H9 (cell line): ENCODE measurements around the gene DTNBP1. TPM values are rescaled to one million over a fixed set of nuclear protein-coding genes. Genes with fewer than 3 reads are reported as not detected.

Source experiments
- DNase-seq: peaks from one replicate; pipeline ENCODE4 v3.0.0-alpha.2; 2017
- H2AFZ ChIP-seq: one replicate; pipeline ENCODE4 v1.6.1; 2013; ENCODE audit warnings: mild to moderate bottlenecking, low read length, control low read depth, moderate library complexity
- H2AK5ac ChIP-seq: 2 replicates; pipeline ENCODE4 v1.6.1; 2013; ENCODE audit warnings: low read length, control low read depth, mixed read lengths; ENCODE audit not compliant: insufficient read length
- H2BK120ac ChIP-seq: one replicate; pipeline ENCODE4 v1.6.1; 2013; ENCODE audit warnings: low read depth, mild to moderate bottlenecking, low read length, control low read depth, inconsistent platforms; ENCODE audit not compliant: poor library complexity, severe bottlenecking
- H2BK12ac ChIP-seq: 2 replicates; pipeline ENCODE4 v1.6.1; 2013; ENCODE audit warnings: low read length, control low read depth, mixed read lengths, low read depth; ENCODE audit not compliant: insufficient read length
- H2BK15ac ChIP-seq: 2 replicates; pipeline ENCODE4 v1.6.1; 2013; ENCODE audit warnings: low read depth, low read length, control low read depth
- H2BK20ac ChIP-seq: one replicate; pipeline ENCODE4 v1.6.1; 2013; ENCODE audit warnings: low read depth, mild to moderate bottlenecking, low read length, control low read depth, inconsistent platforms; ENCODE audit not compliant: poor library complexity, severe bottlenecking
- H2BK5ac ChIP-seq: 2 replicates; pipeline ENCODE4 v1.6.1; 2013; ENCODE audit warnings: low read length, control low read depth, mixed read lengths; ENCODE audit not compliant: insufficient read length
- H3K14ac ChIP-seq: 2 replicates; pipeline ENCODE4 v1.6.1; 2013; ENCODE audit warnings: low read length, control low read depth; ENCODE audit not compliant: insufficient read depth
- H3K18ac ChIP-seq: 2 replicates; pipeline ENCODE4 v1.6.1; 2013; ENCODE audit warnings: low read depth, mild to moderate bottlenecking, mixed read lengths, low read length, control low read depth; ENCODE audit not compliant: insufficient read length
- H3K23ac ChIP-seq: 2 replicates; pipeline ENCODE4 v1.6.1; 2013; ENCODE audit warnings: low read length, control low read depth, mixed read lengths, low read depth; ENCODE audit not compliant: insufficient read length
- H3K23me2 ChIP-seq: 2 replicates; pipeline ENCODE4 v1.6.1; 2013; ENCODE audit warnings: low read depth, mild to moderate bottlenecking, mixed read lengths, low read length, control low read depth; ENCODE audit not compliant: insufficient read length, poor library complexity, severe bottlenecking
- H3K27ac ChIP-seq: 2 replicates; pipeline ENCODE4 v1.5.1; 2013; ENCODE audit warnings: low read length, control low read depth, mixed read lengths, low read depth; ENCODE audit not compliant: insufficient read length
- H3K27me3 ChIP-seq: 2 replicates; pipeline ENCODE4 v1.6.1; 2013; ENCODE audit warnings: low read length, control low read depth, inconsistent platforms; ENCODE audit not compliant: insufficient read depth
- H3K4ac ChIP-seq: 2 replicates; pipeline ENCODE4 v1.6.1; 2013; ENCODE audit warnings: low read depth, mild to moderate bottlenecking, control low read depth, inconsistent platforms, low read length, moderate library complexity
- H3K4me1 ChIP-seq: 2 replicates; pipeline ENCODE4 v1.6.1; 2013; ENCODE audit warnings: low read length, control low read depth, inconsistent platforms; ENCODE audit not compliant: insufficient read depth
- H3K4me2 ChIP-seq: 2 replicates; pipeline ENCODE4 v1.6.1; 2013; ENCODE audit warnings: low read length, control low read depth, mixed read lengths; ENCODE audit not compliant: insufficient read length, insufficient read depth
- H3K56ac ChIP-seq: 2 replicates; pipeline ENCODE4 v1.6.1; 2013; ENCODE audit warnings: low read depth, mild to moderate bottlenecking, mixed read lengths, low read length, control low read depth; ENCODE audit not compliant: insufficient read length
- H3K79me1 ChIP-seq: 2 replicates; pipeline ENCODE4 v1.6.1; 2013; ENCODE audit warnings: low read depth, mild to moderate bottlenecking, moderate library complexity, low read length, control low read depth, inconsistent platforms; ENCODE audit not compliant: insufficient read depth, poor library complexity, severe bottlenecking
- H3K79me2 ChIP-seq: 2 replicates; pipeline ENCODE4 v1.6.1; 2013; ENCODE audit warnings: low read length, control low read depth, inconsistent platforms; ENCODE audit not compliant: insufficient read depth
- H3K9ac ChIP-seq: 2 replicates; pipeline ENCODE4 v1.6.1; 2013; ENCODE audit warnings: low read length, control low read depth, mixed read lengths; ENCODE audit not compliant: insufficient read length; ENCODE audit errors: extremely low read depth
- H3K9me3 ChIP-seq: one replicate; pipeline ENCODE4 v1.6.1; 2013; ENCODE audit warnings: low read depth, low read length, inconsistent platforms; ENCODE audit not compliant: control insufficient read depth
- H3T11ph ChIP-seq: one replicate; pipeline ENCODE4 v1.6.1; 2013; ENCODE audit warnings: mild to moderate bottlenecking, low read length, control low read depth, inconsistent platforms
- H4K20me1 ChIP-seq: one replicate; pipeline ENCODE4 v1.6.1; 2013; ENCODE audit not compliant: control insufficient read depth, insufficient read length, insufficient read depth
- H4K5ac ChIP-seq: 2 replicates; pipeline ENCODE4 v1.6.1; 2013; ENCODE audit warnings: low read depth, mild to moderate bottlenecking, mixed read lengths, low read length, control low read depth; ENCODE audit not compliant: insufficient read length
- H4K8ac ChIP-seq: replicated peaks from 2 replicates; pipeline ENCODE4 v1.6.1; 2013; ENCODE audit warnings: low read length, control low read depth, mixed read lengths, low read depth; ENCODE audit not compliant: insufficient read length
- H4K91ac ChIP-seq: 2 replicates; pipeline ENCODE4 v1.6.1; 2013; ENCODE audit warnings: low read depth, mild to moderate bottlenecking, moderate library complexity, mixed read lengths, low read length, control low read depth; ENCODE audit not compliant: insufficient read length
- H3K27ac Mint-ChIP-seq, 3 experiments: 2 replicates in 2 of 3; 3 replicates in 1 of 3; pipeline ENCODE4 v1.8.0; 2020 to 2021; ENCODE audit warnings: mixed read lengths in 3 of 3, mild to moderate bottlenecking in 1 of 3, moderate library complexity in 1 of 3
- H3K27me3 Mint-ChIP-seq: 2 replicates; pipeline ENCODE4 v1.8.0; 2021; ENCODE audit warnings: low read depth, mild to moderate bottlenecking, moderate library complexity, mixed read lengths
- H3K36me3 Mint-ChIP-seq, 3 experiments: 2 replicates in 2 of 3; 3 replicates in 1 of 3; pipeline ENCODE4 v1.8.0; 2020 to 2021; ENCODE audit warnings: low read depth in 3 of 3, mixed read lengths in 3 of 3; ENCODE audit not compliant: insufficient read depth in 1 of 3
- H3K4me1 Mint-ChIP-seq, 2 experiments: 2 replicates each; pipeline ENCODE4 v1.8.0; 2020; ENCODE audit warnings: mixed read lengths in 2 of 2
- H3K4me3 Mint-ChIP-seq, 2 experiments: 2 replicates in 1 of 2; 3 replicates in 1 of 2; pipeline ENCODE4 v1.8.0; 2020 to 2021; ENCODE audit warnings: mild to moderate bottlenecking in 2 of 2, mixed read lengths in 2 of 2, moderate library complexity in 1 of 2
- H3K9me3 Mint-ChIP-seq, 2 experiments: 2 replicates in 1 of 2; 3 replicates in 1 of 2; pipeline ENCODE4 v1.8.0; 2020; ENCODE audit warnings: mild to moderate bottlenecking in 2 of 2, mixed read lengths in 2 of 2, moderate library complexity in 1 of 2
- WGBS: extraction: QIAGEN DNeasy Blood & Tissue Kit; methylation state at CpG from one replicate; pipeline ENCODE4 v1.1.7; 2013; ENCODE audit warnings: missing lambda C conversion rate, low lambda C conversion rate, mixed read lengths; ENCODE audit not compliant: insufficient read length; ENCODE audit errors: extremely low coverage; 5-methylcytosine and 5-hydroxymethylcytosine counted together
- total RNA-seq: library from RNA; stranded (reverse); gene quantifications from 2 replicates; pipeline ENCODE4 v1.2.1, GENCODE V29; 2021
- TF ChIP-seq, protein P1 (sequence below): fragments of 200-600 bp; sonication (generic); conservative IDR thresholded peaks from 3 replicates; pipeline ENCODE4 v1.8.0; 2021; ENCODE audit warnings: antibody characterized with exemption, mild to moderate bottlenecking

The DTNBP1 gene
- total RNA-seq, 1 experiment from 2014 or later, result 12.9 TPM

- no peak overlapping the region for H2BK15ac ChIP-seq
- H3K36me3 Mint-ChIP-seq, result no peaks in the 10 kb centered on the region
- no peak overlapping the region for H2AK5ac ChIP-seq
- no peaks in the 10 kb centered on the region for H3K27me3 Mint-ChIP-seq
- no peaks in the 10 kb centered on the region for H3K23me2 ChIP-seq
- no peak overlapping the region for H3K27ac ChIP-seq
- no peak overlapping the region for H3T11ph ChIP-seq
- no peaks in the 10 kb centered on the region for H3K27me3 ChIP-seq
- no peak overlapping the region for H3K14ac ChIP-seq
- no peak overlapping the region for H4K5ac ChIP-seq
- H4K20me1 ChIP-seq, result no peaks in the 10 kb centered on the region
- DNase-seq, result no peak
- no peak overlapping the region for H3K23ac ChIP-seq
- WGBS, result no CpG with 5 or more reads among the region's 1 CpG
- no peak overlapping the region for H2BK5ac ChIP-seq
- no peak overlapping the region for H3K4me2 ChIP-seq
- no peak overlapping the region for H2AFZ ChIP-seq
- no peak overlapping the region for H3K56ac ChIP-seq
- H3K79me2 ChIP-seq, result no peaks in the 10 kb centered on the region
- no peaks in the 10 kb centered on the region for H3K79me1 ChIP-seq
- no peak overlapping the region for H3K4me3 Mint-ChIP-seq
- peaks cover 11 to 13% of the 10 kb centered on the region in 2 experiments for H3K4me1 Mint-ChIP-seq
- no peak overlapping the region for H2BK12ac ChIP-seq
- no peak overlapping the region for H3K27ac Mint-ChIP-seq
- H4K91ac ChIP-seq, result no peak overlapping the region
- no peak overlapping the region for H2BK120ac ChIP-seq
- H4K8ac ChIP-seq, result no peak overlapping the region
- TF ChIP-seq, protein P1, sequence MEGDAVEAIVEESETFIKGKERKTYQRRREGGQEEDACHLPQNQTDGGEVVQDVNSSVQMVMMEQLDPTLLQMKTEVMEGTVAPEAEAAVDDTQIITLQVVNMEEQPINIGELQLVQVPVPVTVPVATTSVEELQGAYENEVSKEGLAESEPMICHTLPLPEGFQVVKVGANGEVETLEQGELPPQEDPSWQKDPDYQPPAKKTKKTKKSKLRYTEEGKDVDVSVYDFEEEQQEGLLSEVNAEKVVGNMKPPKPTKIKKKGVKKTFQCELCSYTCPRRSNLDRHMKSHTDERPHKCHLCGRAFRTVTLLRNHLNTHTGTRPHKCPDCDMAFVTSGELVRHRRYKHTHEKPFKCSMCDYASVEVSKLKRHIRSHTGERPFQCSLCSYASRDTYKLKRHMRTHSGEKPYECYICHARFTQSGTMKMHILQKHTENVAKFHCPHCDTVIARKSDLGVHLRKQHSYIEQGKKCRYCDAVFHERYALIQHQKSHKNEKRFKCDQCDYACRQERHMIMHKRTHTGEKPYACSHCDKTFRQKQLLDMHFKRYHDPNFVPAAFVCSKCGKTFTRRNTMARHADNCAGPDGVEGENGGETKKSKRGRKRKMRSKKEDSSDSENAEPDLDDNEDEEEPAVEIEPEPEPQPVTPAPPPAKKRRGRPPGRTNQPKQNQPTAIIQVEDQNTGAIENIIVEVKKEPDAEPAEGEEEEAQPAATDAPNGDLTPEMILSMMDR, result no peak
- H3K9ac ChIP-seq, result no peak overlapping the region
- H2BK20ac ChIP-seq, result no peak overlapping the region
- H3K9me3 Mint-ChIP-seq, result no peaks in the 10 kb centered on the region
- H3K18ac ChIP-seq, result no peak overlapping the region
- H3K4ac ChIP-seq, result no peak overlapping the region
- no peaks in the 10 kb centered on the region for H3K9me3 ChIP-seq
- H3K4me1 ChIP-seq, result no peaks in the 10 kb centered on the region
Measured at GRCh38 chr6:15598273-15598798, 64.5 kb downstream of the DTNBP1 start.
